ENCODE measurements around the gene WDR6. TPM values are rescaled to one million over a fixed set of nuclear protein-coding genes. Genes with fewer than 3 reads are reported as not detected.

The WDR6 gene
- total and polyA plus RNA-seq, 9 of the 15 experiments (the other 6 are each of a cell fraction or from before 2014, with no cell fraction given): 8.9 to 90.6 (median 44.7) TPM

DNA sequence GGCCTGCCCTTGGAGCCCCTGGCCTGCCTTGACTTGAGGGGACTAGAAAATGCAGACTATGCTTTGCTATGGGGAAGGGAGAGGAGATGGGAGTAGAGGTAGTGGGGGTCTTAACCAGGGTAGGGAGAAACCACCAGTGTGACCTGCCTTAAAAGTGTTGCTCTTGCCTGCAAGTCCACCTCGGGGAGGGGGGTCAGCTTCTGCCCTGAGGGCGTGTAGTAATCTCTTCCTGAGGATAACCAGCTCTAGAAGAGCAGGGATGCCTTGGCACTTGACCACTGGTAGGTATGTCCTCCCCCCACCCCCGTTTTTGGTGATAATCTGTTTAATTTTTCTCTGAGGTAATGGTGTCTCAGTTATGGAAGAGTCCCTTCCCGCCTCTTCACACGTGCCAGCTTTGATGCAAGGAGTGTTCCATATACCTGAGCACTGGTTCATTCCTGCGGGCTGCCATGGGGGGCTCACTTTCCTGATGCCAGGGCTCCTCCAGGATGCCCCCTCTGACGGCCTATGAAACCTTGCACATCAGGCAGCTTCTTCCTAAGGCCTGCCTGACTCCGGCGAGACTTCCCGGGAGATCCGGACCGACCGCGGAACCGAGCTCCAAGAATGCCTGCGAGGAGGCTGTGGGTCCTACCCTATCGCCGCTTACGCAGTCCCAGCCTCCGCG is 17.9 kb upstream of the WDR6 start (continued):
- TF ChIP-seq RBBP5 (IDR thresholded peaks at IDR 0.05; ENCODE audit: borderline replicate concordance, insufficient read depth, low read length, poor library complexity, severe bottlenecking): no peak
- no peak for TF ChIP-seq ZNF253 (CRISPR knock-in tag; conservative IDR thresholded peaks at IDR 0.05)

- Histone ChIP-seq H3K4me2 (ENCODE audit: insufficient read depth, low read length) (peak within 1 kb of the TSS; percentile 82), H3K4me3 (peak within 1 kb of the TSS; percentile 41), H3K4me1 (replicated peaks in 1 of 2; ENCODE audit: control insufficient read depth in 2 of 2, insufficient read depth in 2 of 2, low read length in 2 of 2) (peaks cover 9 to 21% of the 10 kb centered on the region in 2 experiments), H3K27me3 (ENCODE audit: control insufficient read depth in 2 of 2, insufficient read depth in 2 of 2, low read length in 2 of 2) (no peaks in the 10 kb centered on the region), H3K27ac (ENCODE audit: extremely low read depth, low read depth, low read length) (peak within 1 kb of the TSS; percentile 78), H2AFZ (ENCODE audit: low read depth, low read length) (peak within 1 kb of the TSS; percentile 94), H3K9ac (ENCODE audit: insufficient read depth in 1 of 2, low read depth in 2 of 2, low read length in 2 of 2) (peak within 1 kb of the TSS; percentile 71 to 89), H4K20me1 (replicated peaks; ENCODE audit: control insufficient read depth, insufficient read depth, low read length) (no peaks in the 10 kb centered on the region), H3K36me3 (ENCODE audit: control insufficient read depth, insufficient read depth, low read length) (peaks cover 7% of the 10 kb centered on the region; the same call in 2 of the 3 replicates), H3K79me2 (ENCODE audit: control insufficient read depth, insufficient read depth, low read length) (no peaks in the 10 kb centered on the region), H3K9me3 (replicated peaks; ENCODE audit: control insufficient read depth, insufficient read depth, low read depth, low read length) (no peaks in the 10 kb centered on the region), H3K9me1 (ENCODE audit: control insufficient read depth, insufficient read depth, low read length) (no peaks in the 10 kb centered on the region)
- ChIA-PET POLR2A (interaction anchor here (0.7 to 1.3 kb wide), 4 partner anchors 16 to 39 kb away, joined by 3 to 6 read pairs (median 3); partner anchors contain the start of genes IMPDH2, NDUFAF3 and WDR6), CTCF (ENCODE audit: low intra/inter-chr PET ratio) (no interaction called here)
- 46% methylated on average over 17 of the region's 91 CpGs for WGBS (ENCODE audit: insufficient coverage, low coverage, missing lambda C conversion rate)
- ATAC-seq (peak; percentile 93), FAIRE-seq (peak; percentile 90), DNase-seq (ENCODE audit: extremely low read depth in 1 of 4, low spot score in 3 of 4) (peak; percentile 78 to 88 (median 85))
- intact Hi-C loops (cut with micrococcal nuclease) (loop anchor here (1.0 to 5.0 kb wide), 4 partner anchors 17 to 459 kb away; partner anchors contain the start of gene WDR6), in situ Hi-C loops (cut with MboI) (no loop called here)
- BruUV-seq (replicated peaks): no TSS peak
- TF ChIP-seq POLR3A (IDR thresholded peaks at IDR 0.05; ENCODE audit: borderline replicate concordance, extremely low read depth, insufficient read depth, insufficient read length) (no peak), FUS (optimal IDR thresholded peaks at IDR 0.05; ENCODE audit: low read depth, low read length) (no peak), HMGN3 (IDR thresholded peaks at IDR 0.05; ENCODE audit: borderline replicate concordance, extremely low read depth, insufficient read length, low read depth, low read length) (peak; percentile 88), CTBP1 (IDR thresholded peaks at IDR 0.05; ENCODE audit: borderline replicate concordance) (peak; percentile 89), ZNF592 (IDR thresholded peaks at IDR 0.05) (peak; percentile 69; the same call in 1 of the 2 replicates), MAFK (IDR thresholded peaks at IDR 0.05; ENCODE audit: low read length) (0 out of 2 replicates have a peak, but pooled peaks have one; percentile 5), ESRRA (IDR thresholded peaks at IDR 0.05; ENCODE audit: borderline replicate concordance, low read depth) (no peak), ZBTB2 (IDR thresholded peaks at IDR 0.05) (peak; percentile 68; the same call in 1 of the 2 replicates), HDAC3 (IDR thresholded peaks at IDR 0.05; ENCODE audit: borderline replicate concordance, partially characterized antibody) (no peak), RBFOX2 (IDR thresholded peaks at IDR 0.05; ENCODE audit: low read depth, low read length) (peak; percentile 75)
Measured at GRCh38 chr3:48989796-48990635, 17.2 kb upstream of the WDR6 start, which contains the start of gene P4HTM. Gene P4HTM, plus strand, starts transcription at chr3:48990241. Its CDS starts 16 bp downstream, at chr3:48990257.
